CD4-positive, alpha-beta T cell (primary cell): ENCODE results near the gene NFE2L2. TPM values are rescaled to one million over a fixed set of nuclear protein-coding genes. Genes with fewer than 3 reads are reported as not detected.

Source experiments
- ATAC-seq: fragments of 200-7000 bp; cut with Tn5 transposase; one replicate; pipeline ENCODE4 v1.10.0; 2022; ENCODE audit warnings: mild to moderate bottlenecking; ENCODE audit not compliant: poor library complexity
- CTCF ChIA-PET: fragments of 350-600 bp; sonication (Branson Sonifier 250); formaldehyde crosslinking; loops from one replicate; lab custom pipeline; 2021; ENCODE audit warnings: antibody characterized with exemption, inconsistent platforms; lab: Charles Lee
- POLR2A ChIA-PET: fragments of 350-600 bp; sonication (Branson Sonifier 250); formaldehyde crosslinking; loops from one replicate; lab custom pipeline; 2021; ENCODE audit warnings: antibody characterized with exemption, inconsistent platforms; lab: Charles Lee
- DNase-seq, 14 experiments: peaks; one replicate each; pipeline ENCODE4 v3.0.0-alpha.2; 2013 to 2020; ENCODE audit warnings: mixed read lengths in 2 of 14
- H3K27ac ChIP-seq, 2 donors: one replicate each; pipeline versions ENCODE4 v1.5.1 to v1.7.0; 2013; ENCODE audit warnings: low read length in 2 of 2, low read depth in 1 of 2, mild to moderate bottlenecking in 1 of 2
- H3K27me3 ChIP-seq, 2 experiments: 1 replicate in 1 of 2; 2 replicates in 1 of 2; pipeline versions ENCODE4 v1.6.1 to v1.7.0; 2013; ENCODE audit warnings: low read length in 2 of 2, control low read depth in 1 of 2, mild to moderate bottlenecking in 1 of 2, moderate library complexity in 1 of 2; ENCODE audit not compliant: insufficient read depth in 2 of 2, control insufficient read depth in 1 of 2
- H3K36me3 ChIP-seq: one replicate; pipeline ENCODE4 v1.6.1; 2013; ENCODE audit warnings: low read length, control low read depth; ENCODE audit not compliant: insufficient read depth
- H3K4me1 ChIP-seq: one replicate; pipeline ENCODE4 v1.6.1; 2013; ENCODE audit warnings: low read length, control low read depth; ENCODE audit not compliant: insufficient read depth
- H3K4me3 ChIP-seq: one replicate; pipeline ENCODE4 v1.5.1; 2013; ENCODE audit warnings: mild to moderate bottlenecking, low read length, moderate library complexity
- H3K9me3 ChIP-seq, 2 experiments: 1 replicate in 1 of 2; 2 replicates in 1 of 2; pipeline versions ENCODE4 v1.6.1 to v1.7.0; 2013; ENCODE audit warnings: low read length in 2 of 2, mild to moderate bottlenecking in 2 of 2, control low read depth in 1 of 2, moderate library complexity in 1 of 2; ENCODE audit not compliant: control insufficient read depth in 1 of 2, insufficient read depth in 1 of 2
- H3K27ac Mint-ChIP-seq: one replicate; pipeline ENCODE4 v1.8.0; 2020; ENCODE audit warnings: mixed read lengths
- H3K27me3 Mint-ChIP-seq: one replicate; pipeline ENCODE4 v1.8.0; 2021; ENCODE audit warnings: mixed read lengths
- H3K36me3 Mint-ChIP-seq: one replicate; pipeline ENCODE4 v1.8.0; 2021; ENCODE audit warnings: low read depth, mixed read lengths
- H3K4me1 Mint-ChIP-seq: one replicate; pipeline ENCODE4 v1.8.0; 2021; ENCODE audit warnings: low read depth, mixed read lengths
- H3K4me3 Mint-ChIP-seq: one replicate; pipeline ENCODE4 v1.8.0; 2020; ENCODE audit warnings: mild to moderate bottlenecking, mixed read lengths
- H3K9me3 Mint-ChIP-seq: one replicate; pipeline ENCODE4 v1.8.0; 2020; ENCODE audit warnings: mixed read lengths
- CTCF ChIP-seq: fragments of 200-600 bp; IDR thresholded peaks from one replicate; pipeline ENCODE4 v1.8.0; 2022; ENCODE audit warnings: antibody characterized with exemption, mild to moderate bottlenecking
- intact Hi-C, 2 experiments: fragments of 100-400 bp; cut with DNase I in 1 of 2; cut with micrococcal nuclease in 1 of 2; formaldehyde crosslinking; loops; one replicate each; pipeline versions ENCODE4 v1.15.1 to v1.9.0; 2023 to 2025; cut with DNase I, micrococcal nuclease
- total RNA-seq, 174 experiments: library from RNA in 2 of 174; stranded (reverse) in 2 of 174; gene quantifications; one replicate each; pipeline ENCODE4 v1.2.3 and lab custom pipeline; 2021 to 2026

Gene NFE2L2
- total RNA-seq, 2 experiments from 2014 or later = 53.3 to 57.8 TPM

GRCh38 chr2:177263451-177264208 is 897 bp downstream of the NFE2L2 start:
- peaks cover 65% of the 10 kb centered on the region for H3K4me1 Mint-ChIP-seq
- H3K27ac Mint-ChIP-seq = peak overlapping the region; percentile 99
- H3K36me3 Mint-ChIP-seq = peaks cover 48% of the 10 kb centered on the region
- ATAC-seq = peak; percentile 66
- Histone ChIP-seq H3K27ac (peak overlapping the region; percentile 96 to 100), H3K9me3 (no peaks in the 10 kb centered on the region), H3K27me3 (no peaks in the 10 kb centered on the region), H3K4me3 (peak overlapping the region; percentile 72), H3K36me3 (peaks cover 3% of the 10 kb centered on the region), H3K4me1 (peaks cover 31% of the 10 kb centered on the region)
- peak; percentile 91 to 98 (median 96) for DNase-seq
- POLR2A ChIA-PET = interaction anchor here (0.7 to 5.9 kb wide), 42 partner anchors 9 to 1761 kb away, joined by 3 to 309 read pairs (median 10); partner anchors contain the start of genes AGPS, HNRNPA3, PJVK and PRKRA
- H3K4me3 Mint-ChIP-seq = peak overlapping the region; percentile 98
- TF ChIP-seq CTCF = peak; percentile 88
- no peaks in the 10 kb centered on the region for H3K9me3 Mint-ChIP-seq
- H3K27me3 Mint-ChIP-seq = no peaks in the 10 kb centered on the region
- intact Hi-C loops = loop anchor here (1.0 to 10.0 kb wide), 11 partner anchors 11 to 1181 kb away; partner anchors contain the start of genes HNRNPA3 (in 2 of the 2) and AGPS (in 1 of the 2)
- CTCF ChIA-PET = interaction anchor here (0.6 to 5.5 kb wide), 27 partner anchors 9 to 115 kb away, joined by 3 to 71 read pairs (median 7); partner anchors contain the start of gene HNRNPA3

- Histone ChIP-seq H3K27ac (peak overlapping the region; percentile 96 to 100), H3K9me3 (no peaks in the 10 kb centered on the region), H3K36me3 (peaks cover 6% of the 10 kb centered on the region), H3K4me1 (peaks cover 31% of the 10 kb centered on the region), H3K4me3 (peak overlapping the region; percentile 72), H3K27me3 (no peaks in the 10 kb centered on the region)
- no peaks in the 10 kb centered on the region for H3K27me3 Mint-ChIP-seq
- CTCF ChIA-PET = interaction anchor here (0.6 to 5.5 kb wide), 26 partner anchors 8 to 114 kb away, joined by 3 to 71 read pairs (median 8); partner anchors contain the start of gene HNRNPA3
- no peak for DNase-seq
- POLR2A ChIA-PET = interaction anchor here (0.7 to 5.9 kb wide), 37 partner anchors 10 to 1188 kb away, joined by 3 to 309 read pairs (median 17); partner anchors contain the start of genes AGPS, HNRNPA3, PJVK and PRKRA
- no peak for ATAC-seq
- peaks cover 71% of the 10 kb centered on the region for H3K4me1 Mint-ChIP-seq
- intact Hi-C loops = loop anchor here (1.0 to 10.0 kb wide), 11 partner anchors 11 to 1182 kb away; partner anchors contain the start of genes AGPS (in 1 of the 2) and HNRNPA3 (in 1 of the 2)
- no peak for TF ChIP-seq CTCF
- peak overlapping the region; percentile 99 for H3K27ac Mint-ChIP-seq
- peak overlapping the region; percentile 92 for H3K4me3 Mint-ChIP-seq
- H3K9me3 Mint-ChIP-seq = no peaks in the 10 kb centered on the region
- peaks cover 53% of the 10 kb centered on the region for H3K36me3 Mint-ChIP-seq
Observed at GRCh38 chr2:177262958-177263450, 1.5 kb downstream of the NFE2L2 start.

- H3K4me1 Mint-ChIP-seq = peaks cover 74% of the 10 kb centered on the region
- H3K4me3 ChIP-seq = peak overlapping the region; percentile 72
- H3K4me1 ChIP-seq = peaks cover 39% of the 10 kb centered on the region
- DNase-seq = no peak
- intact Hi-C loops = loop anchor here (5.0 to 10.0 kb wide), 6 partner anchors 35 to 1183 kb away; partner anchors contain the start of gene AGPS (in 1 of the 2)
- peak overlapping the region; percentile 92 for H3K4me3 Mint-ChIP-seq
- ChIA-PET POLR2A (interaction anchor here (2.2 to 5.9 kb wide), 8 partner anchors 32 to 98 kb away, joined by 9 to 309 read pairs (median 148); partner anchors contain the start of gene HNRNPA3), CTCF (interaction anchor here (5.5 kb wide), 1 partner anchor 97 kb away, joined by 71 read pairs; no protein-coding TSS in a partner anchor)
- H3K27ac Mint-ChIP-seq = peak overlapping the region; percentile 99
- H3K36me3 ChIP-seq = peaks cover 11% of the 10 kb centered on the region
- no peaks in the 10 kb centered on the region for H3K9me3 ChIP-seq
- no peak for ATAC-seq
- H3K9me3 Mint-ChIP-seq = no peaks in the 10 kb centered on the region
- no peaks in the 10 kb centered on the region for H3K27me3 Mint-ChIP-seq
- no peaks in the 10 kb centered on the region for H3K27me3 ChIP-seq
- H3K27ac ChIP-seq = peak overlapping the region in 1 of 2 donors; percentile 1
- TF ChIP-seq CTCF = no peak
- peaks cover 60% of the 10 kb centered on the region for H3K36me3 Mint-ChIP-seq
Observed at GRCh38 chr2:177262092-177262491, 2.4 kb downstream of the NFE2L2 start.
